SK-N-SH (cell line): ENCODE measurements around the gene RALGDS. TPM values are rescaled to one million over a fixed set of nuclear protein-coding genes. Genes with fewer than 3 reads are reported as not detected.

Experiments
- CTCF ChIA-PET: fragments of 300-600, 350-600 bp; formaldehyde crosslinking; extraction: SDS; loops from one replicate; lab custom pipeline; 2021; lab: Yijun Ruan, JAX
- POLR2A ChIA-PET: fragments of 350-600 bp; sonication (Branson Sonifier 250); formaldehyde crosslinking; extraction: SDS; loops from one replicate; lab custom pipeline; 2020; ENCODE audit warnings: antibody characterized with exemption, inconsistent platforms; lab: Yijun Ruan, JAX
- DNase-seq: peaks from one replicate; pipeline ENCODE4 v3.0.0; 2012
- H2AFZ ChIP-seq: fragments of 200-600 bp; sonication (generic); 2 replicates; pipeline ENCODE4 v1.8.1; 2016; ENCODE audit warnings: antibody characterized with exemption, mild to moderate bottlenecking, low read depth
- H3F3A ChIP-seq: fragments of 200-600 bp; sonication (generic); replicated peaks from 2 replicates; pipeline ENCODE3; 2016; ENCODE audit warnings: antibody characterized with exemption, mild to moderate bottlenecking; ENCODE audit not compliant: insufficient read depth
- H3K27ac ChIP-seq, 2 experiments: fragments of 200-500 bp in 1 of 2; fragments of 200-600 bp in 1 of 2; sonication (Bioruptor generic) in 1 of 2; sonication (generic), shearing (Covaris generic) in 1 of 2; 2 replicates each; pipeline versions ENCODE4 v1.5.1 to v1.6.1; 2014 to 2016; ENCODE audit warnings: low read depth in 2 of 2, inconsistent platforms in 1 of 2, low read length in 1 of 2, mild to moderate bottlenecking in 1 of 2, mixed read lengths in 1 of 2
- H3K27me3 ChIP-seq: fragments of 200-600 bp; sonication (generic), shearing (Covaris generic); 2 replicates; pipeline ENCODE4 v1.6.1; 2016; ENCODE audit warnings: mixed run types; ENCODE audit not compliant: insufficient read depth
- H3K36me3 ChIP-seq, 2 experiments: fragments of 200-500 bp in 1 of 2; fragments of 200-600 bp in 1 of 2; sonication (Bioruptor generic) in 1 of 2; sonication (generic) in 1 of 2; replicated peaks in 1 of 2; 2 replicates each; pipeline versions ENCODE3 to v1.5.1; 2014 to 2016; ENCODE audit warnings: low read length in 1 of 2, mild to moderate bottlenecking in 1 of 2; ENCODE audit not compliant: insufficient read depth in 2 of 2, control insufficient read depth in 1 of 2
- H3K4me1 ChIP-seq, 2 experiments: fragments of 200-500 bp in 1 of 2; fragments of 200-600 bp in 1 of 2; sonication (Bioruptor generic) in 1 of 2; sonication (generic), shearing (Covaris generic) in 1 of 2; 2 replicates each; pipeline versions ENCODE4 v1.5.1 to v1.6.1; 2014 to 2016; ENCODE audit warnings: low read depth in 1 of 2, low read length in 1 of 2, mixed run types in 1 of 2; ENCODE audit not compliant: insufficient read depth in 2 of 2, control insufficient read depth in 1 of 2
- H3K4me2 ChIP-seq: fragments of 200-600 bp; sonication (generic), shearing (Covaris generic); 2 replicates; pipeline ENCODE4 v1.6.1; 2017; ENCODE audit warnings: mixed run types
- H3K4me3 ChIP-seq, 2 experiments: fragments of 200-500 bp in 1 of 2; fragments of 200-600 bp in 1 of 2; sonication (Bioruptor generic) in 1 of 2; sonication (generic), shearing (Covaris generic) in 1 of 2; 2 replicates each; pipeline versions ENCODE4 v1.5.1 to v1.8.1; 2014 to 2016; ENCODE audit warnings: low read depth in 2 of 2, inconsistent platforms in 1 of 2, low read length in 1 of 2, mild to moderate bottlenecking in 1 of 2, mixed read lengths in 1 of 2, moderate library complexity in 1 of 2
- H3K79me2 ChIP-seq: fragments of 200-600 bp; sonication (generic); 2 replicates; pipeline ENCODE4 v1.8.1; 2017; ENCODE audit warnings: mild to moderate bottlenecking; ENCODE audit not compliant: insufficient read depth
- H3K9ac ChIP-seq: fragments of 200-600 bp; sonication (generic); 2 replicates; pipeline ENCODE4 v1.6.1; 2017; ENCODE audit warnings: mixed run types
- H3K9me2 ChIP-seq: fragments of 200-600 bp; sonication (generic); 2 replicates; pipeline ENCODE4 v1.6.1; 2017; ENCODE audit warnings: mixed run types
- H3K9me3 ChIP-seq: fragments of 200-600 bp; sonication (generic); 2 replicates; pipeline ENCODE4 v1.6.1; 2017; ENCODE audit warnings: mixed run types, mild to moderate bottlenecking, moderate library complexity
- H4K20me1 ChIP-seq: fragments of 200-600 bp; sonication (generic); 2 replicates; pipeline ENCODE4 v1.6.1; 2017; ENCODE audit warnings: mild to moderate bottlenecking, mixed run types; ENCODE audit not compliant: insufficient read depth
- EP300 ChIP-seq, 2 experiments: IDR thresholded peaks; 2 replicates each; pipeline versions ENCODE4 v1.4.0 to v1.6.1; 2012; ENCODE audit warnings: borderline replicate concordance in 1 of 2, low read depth in 1 of 2, low read length in 1 of 2
- EZH2phosphoT487 ChIP-seq: fragments of 200-600 bp; sonication (generic); IDR thresholded peaks from 2 replicates; pipeline ENCODE4 v1.6.1; 2017; ENCODE audit warnings: low read depth, mixed run types, mild to moderate bottlenecking, antibody characterized with exemption, moderate library complexity, borderline replicate concordance
- FOXM1 ChIP-seq: IDR thresholded peaks from 2 replicates; pipeline ENCODE4 v1.4.0; 2012; ENCODE audit warnings: low read depth, mild to moderate bottlenecking
- GABPA ChIP-seq: IDR thresholded peaks from 2 replicates; pipeline ENCODE4 v1.4.0; 2012; ENCODE audit warnings: low read depth, mild to moderate bottlenecking
- GATA2 ChIP-seq: sonication (generic); formaldehyde crosslinking; IDR thresholded peaks from 2 replicates; pipeline ENCODE4 v1.5.0; 2020; ENCODE audit warnings: mild to moderate bottlenecking, missing genetic modification reagents
- JUND ChIP-seq: IDR thresholded peaks from 2 replicates; pipeline ENCODE4 v1.4.0; 2012
- MAX ChIP-seq: IDR thresholded peaks from 2 replicates; pipeline ENCODE4 v1.4.0; 2012; ENCODE audit warnings: low read depth
- MEF2A ChIP-seq: IDR thresholded peaks from 2 replicates; pipeline ENCODE4 v1.4.0; 2012; ENCODE audit warnings: low read depth, borderline replicate concordance
- MXI1 ChIP-seq: IDR thresholded peaks from 2 replicates; pipeline ENCODE4 v1.6.1; 2012; ENCODE audit warnings: mild to moderate bottlenecking, low read depth, low read length, improper control_type of control experiment
- NRF1 ChIP-seq: IDR thresholded peaks from 2 replicates; pipeline ENCODE4 v1.6.1; 2012; ENCODE audit warnings: low read depth, mild to moderate bottlenecking, low read length
- PBX3 ChIP-seq: IDR thresholded peaks from 2 replicates; pipeline ENCODE4; 2012
- RAD21 ChIP-seq: IDR thresholded peaks from 2 replicates; pipeline ENCODE4 v1.6.1; 2012; ENCODE audit warnings: mild to moderate bottlenecking, low read length
- RCOR1 ChIP-seq: fragments of 150-350 bp; IDR thresholded peaks from 2 replicates; pipeline ENCODE4 v1.6.1; 2017; ENCODE audit warnings: antibody characterized with exemption, low read length
- RFX5 ChIP-seq: IDR thresholded peaks from 2 replicates; pipeline ENCODE4 v1.6.1; 2012; ENCODE audit warnings: mild to moderate bottlenecking, improper control_type of control experiment, low read length
- SMC3 ChIP-seq: IDR thresholded peaks from 2 replicates; pipeline ENCODE4 v1.6.1; 2012; ENCODE audit warnings: low read depth, low read length, improper control_type of control experiment
- USF1 ChIP-seq: IDR thresholded peaks from 2 replicates; pipeline ENCODE4 v1.4.0; 2012; ENCODE audit warnings: low read depth, borderline replicate concordance
- YY1 ChIP-seq: IDR thresholded peaks from 2 replicates; pipeline ENCODE4 v1.4.0; 2012; ENCODE audit warnings: low read depth, mild to moderate bottlenecking
- WGBS: methylation state at CpG from one replicate; pipeline ENCODE4 v1.1.6; 2017; ENCODE audit warnings: low lambda C conversion rate; 5-methylcytosine and 5-hydroxymethylcytosine counted together
- polyA plus RNA-seq, 3 experiments: library from polyadenylated mRNA; depleted of rRNA; stranded (reverse); fragments of >200 nt; gene quantifications; 2 replicates each; pipeline ENCODE4 v1.2.3, GENCODE V29; 2012
- TF ChIP-seq, protein P1 (sequence below): fragments of 200-600 bp; sonication (generic); IDR thresholded peaks from 2 replicates; pipeline ENCODE4 v1.6.1; 2017; ENCODE audit warnings: antibody characterized with exemption, mild to moderate bottlenecking, moderate library complexity

The RALGDS gene
- polyA plus RNA-seq, 1 of the 3 experiments (the other 2 are of a cell fraction): 64.7 TPM

- TF ChIP-seq MAX (no peak), JUND (no peak)
- TF ChIP-seq, all 33 proteins: peak for 0
These were observed 40.5 kb upstream of the RALGDS start (continued) for GRCh38 chr9:133161547-133161950.

DNA sequence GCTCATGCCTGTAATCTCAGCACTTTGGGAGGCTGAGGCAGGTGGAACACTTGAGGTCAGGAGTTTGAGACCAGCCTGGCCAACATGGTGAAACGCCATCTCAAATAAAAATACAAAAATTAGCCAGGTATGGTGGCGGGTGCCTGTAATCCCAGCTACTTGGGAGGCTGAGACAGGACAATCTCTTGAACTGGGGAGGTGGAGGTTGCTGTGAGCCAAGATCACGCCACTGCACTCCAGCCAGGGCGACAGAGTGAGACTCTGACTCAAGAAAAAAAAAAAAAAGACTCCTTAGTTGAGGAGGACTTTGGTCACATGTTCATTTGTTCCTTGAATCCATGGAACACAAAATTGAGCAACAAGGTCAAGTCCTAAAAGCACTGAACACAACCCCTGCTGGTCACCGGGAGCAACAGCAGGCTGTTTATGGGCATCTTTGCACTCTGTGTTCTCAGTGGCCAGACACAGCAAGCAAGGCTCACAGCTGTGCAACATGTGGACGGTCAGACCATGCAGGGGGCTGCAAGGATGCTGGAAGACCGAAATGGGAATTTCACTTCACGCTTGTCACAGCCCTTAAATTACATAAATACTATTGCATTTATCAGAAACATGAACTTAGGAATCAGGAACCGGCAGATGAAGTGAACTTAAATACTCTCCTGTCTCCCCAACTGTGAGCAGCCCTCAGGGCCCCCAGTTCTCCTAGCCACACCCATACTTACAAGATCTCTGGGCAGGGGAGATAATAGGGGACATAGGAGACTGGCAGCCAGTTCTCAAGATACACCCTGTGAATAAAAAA is 39.9 kb upstream of the RALGDS start:
- H3K9me3 ChIP-seq: no peaks in the 10 kb centered on the region
- ChIA-PET CTCF (interaction anchor here (0.8 to 5.0 kb wide), 6 partner anchors 11 to 139 kb away, joined by 3 to 42 read pairs (median 8); no protein-coding TSS in a partner anchor), POLR2A (no interaction called here)
- no peaks in the 10 kb centered on the region for H3K9me2 ChIP-seq
- H3K27ac ChIP-seq: no peak overlapping the region
- no peak overlapping the region for H2AFZ ChIP-seq
- no peak for TF ChIP-seq RCOR1
- no peak for TF ChIP-seq MAX
- TF ChIP-seq GABPA: no peak
- TF ChIP-seq EP300 (IDR thresholded peaks at IDR 0.05; ENCODE audit: borderline replicate concordance in 1 of 2, low read depth in 1 of 2, low read length in 1 of 2): no peak
- TF ChIP-seq FOXM1: no peak
- TF ChIP-seq, protein P1, sequence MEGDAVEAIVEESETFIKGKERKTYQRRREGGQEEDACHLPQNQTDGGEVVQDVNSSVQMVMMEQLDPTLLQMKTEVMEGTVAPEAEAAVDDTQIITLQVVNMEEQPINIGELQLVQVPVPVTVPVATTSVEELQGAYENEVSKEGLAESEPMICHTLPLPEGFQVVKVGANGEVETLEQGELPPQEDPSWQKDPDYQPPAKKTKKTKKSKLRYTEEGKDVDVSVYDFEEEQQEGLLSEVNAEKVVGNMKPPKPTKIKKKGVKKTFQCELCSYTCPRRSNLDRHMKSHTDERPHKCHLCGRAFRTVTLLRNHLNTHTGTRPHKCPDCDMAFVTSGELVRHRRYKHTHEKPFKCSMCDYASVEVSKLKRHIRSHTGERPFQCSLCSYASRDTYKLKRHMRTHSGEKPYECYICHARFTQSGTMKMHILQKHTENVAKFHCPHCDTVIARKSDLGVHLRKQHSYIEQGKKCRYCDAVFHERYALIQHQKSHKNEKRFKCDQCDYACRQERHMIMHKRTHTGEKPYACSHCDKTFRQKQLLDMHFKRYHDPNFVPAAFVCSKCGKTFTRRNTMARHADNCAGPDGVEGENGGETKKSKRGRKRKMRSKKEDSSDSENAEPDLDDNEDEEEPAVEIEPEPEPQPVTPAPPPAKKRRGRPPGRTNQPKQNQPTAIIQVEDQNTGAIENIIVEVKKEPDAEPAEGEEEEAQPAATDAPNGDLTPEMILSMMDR: peak; percentile 70
- TF ChIP-seq NRF1: no peak
- TF ChIP-seq USF1: no peak
- TF ChIP-seq PBX3: no peak
- peak; percentile 19; the same call in 1 of the 2 replicates for TF ChIP-seq SMC3
- TF ChIP-seq EZH2phosphoT487: no peak
- peak; percentile 50; the same call in 1 of the 2 replicates for TF ChIP-seq RAD21
- TF ChIP-seq MEF2A: no peak
- no peak for TF ChIP-seq YY1
- peak; percentile 69; the same call in 1 of the 2 replicates for TF ChIP-seq MXI1
- no peak for TF ChIP-seq RFX5
- TF ChIP-seq GATA2 (CRISPR knock-in tag): no peak
- no peaks in the 10 kb centered on the region for H3K79me2 ChIP-seq
- 45% methylated on average over 9 of the region's 9 CpGs for WGBS
- H3K9ac ChIP-seq: no peak overlapping the region
- no peaks in the 10 kb centered on the region for H4K20me1 ChIP-seq
- H3K4me1 ChIP-seq: peaks cover 0 to 5% of the 10 kb centered on the region in 2 experiments; a peak in 1 of 4 replicates
- no peaks in the 10 kb centered on the region for H3K36me3 ChIP-seq
- H3K27me3 ChIP-seq: no peaks in the 10 kb centered on the region
- H3K4me2 ChIP-seq: no peak overlapping the region
- DNase-seq: peak; percentile 88
- H3F3A ChIP-seq: no peaks in the 10 kb centered on the region
- H3K4me3 ChIP-seq: no peak overlapping the region
